Keratinocyte (primary cell): ENCODE measurements around the gene AMBP. TPM values are rescaled to one million over a fixed set of nuclear protein-coding genes. Genes with fewer than 3 reads are reported as not detected.

ENCODE experiments used
- DNase-seq: peaks from one replicate; pipeline ENCODE4 v3.0.0-alpha.2; 2011; ENCODE audit warnings: low read depth, missing footprints, low spot score
- FAIRE-seq: peaks from 2 replicates; lab custom pipeline; 2011; peaks lifted over from hg19 to GRCh38; lab: Jason Lieb, UNC
- H2AFZ ChIP-seq: 2 replicates; pipeline ENCODE4 v1.6.0; 2012; ENCODE audit warnings: low read length, control low read depth, inconsistent platforms; ENCODE audit not compliant: control insufficient read depth
- H3K27ac ChIP-seq: 2 replicates; pipeline ENCODE4 v1.5.1; 2011; ENCODE audit warnings: low read length; ENCODE audit not compliant: control insufficient read depth, insufficient read depth
- H3K27me3 ChIP-seq: 3 replicates; pipeline ENCODE4 v1.6.0; 2011; ENCODE audit warnings: low read length; ENCODE audit not compliant: control insufficient read depth, insufficient read depth; ENCODE audit errors: extremely low read depth
- H3K36me3 ChIP-seq, 2 experiments: 2 replicates in 1 of 2; 3 replicates in 1 of 2; pipeline ENCODE4 v1.5.1; 2011; ENCODE audit warnings: low read length in 2 of 2, mild to moderate bottlenecking in 1 of 2; ENCODE audit not compliant: control insufficient read depth in 2 of 2, insufficient read depth in 2 of 2; ENCODE audit errors: extremely low read depth in 1 of 2
- H3K4me1 ChIP-seq: 3 replicates; pipeline ENCODE4 v1.5.1; 2011; ENCODE audit warnings: low read length; ENCODE audit not compliant: control insufficient read depth, insufficient read depth; ENCODE audit errors: extremely low read depth
- H3K4me2 ChIP-seq: 3 replicates; pipeline ENCODE4 v1.6.0; 2011; ENCODE audit warnings: low read depth, low read length; ENCODE audit not compliant: control insufficient read depth, insufficient read depth; ENCODE audit errors: extremely low read depth
- H3K4me3 ChIP-seq, 3 experiments: fragments of 200-600 bp in 1 of 3; sonication (generic) in 1 of 3; 2 replicates in 2 of 3; 3 replicates in 1 of 3; pipeline ENCODE4 v1.5.1; 2011 to 2016; ENCODE audit warnings: low read length in 3 of 3, mild to moderate bottlenecking in 3 of 3, control low read depth in 2 of 3, inconsistent platforms in 1 of 3, low read depth in 1 of 3, mixed read lengths in 1 of 3, mixed run types in 1 of 3, moderate library complexity in 1 of 3; ENCODE audit not compliant: control insufficient read depth in 2 of 3, insufficient read depth in 2 of 3; ENCODE audit errors: extremely low read depth in 1 of 3
- H3K79me2 ChIP-seq: 2 replicates; pipeline ENCODE4 v1.6.0; 2012; ENCODE audit warnings: low read length; ENCODE audit not compliant: control insufficient read depth, insufficient read depth
- H3K9ac ChIP-seq: 3 replicates; pipeline ENCODE4 v1.6.0; 2011; ENCODE audit warnings: low read length; ENCODE audit not compliant: control insufficient read depth, insufficient read depth; ENCODE audit errors: extremely low read depth
- H3K9me1 ChIP-seq: 3 replicates; pipeline ENCODE4 v1.6.0; 2011; ENCODE audit warnings: low read length; ENCODE audit not compliant: control insufficient read depth, insufficient read depth; ENCODE audit errors: extremely low read depth
- H3K9me3 ChIP-seq: 2 replicates; pipeline ENCODE4 v1.5.1; 2012; ENCODE audit warnings: low read depth, low read length; ENCODE audit not compliant: control insufficient read depth
- H4K20me1 ChIP-seq: 3 replicates; pipeline ENCODE4 v1.6.0; 2011; ENCODE audit warnings: low read length; ENCODE audit not compliant: control insufficient read depth, insufficient read depth; ENCODE audit errors: extremely low read depth
- CTCF ChIP-seq, 3 experiments: IDR thresholded peaks in 1 of 3; conservative IDR thresholded peaks in 1 of 3; optimal IDR thresholded peaks in 1 of 3; 2 replicates in 2 of 3; 3 replicates in 1 of 3; pipeline versions ENCODE3 to v1.5.1; 2011; ENCODE audit warnings: low read length in 3 of 3, mild to moderate bottlenecking in 3 of 3, moderate library complexity in 2 of 3, control low read depth in 1 of 3, inconsistent platforms in 1 of 3; ENCODE audit not compliant: insufficient read depth in 2 of 3; ENCODE audit errors: extremely low read depth in 1 of 3
- EZH2 ChIP-seq: IDR thresholded peaks from one replicate; pipeline ENCODE4 v1.6.1; 2012; ENCODE audit warnings: inconsistent platforms, mild to moderate bottlenecking, low read length, moderate library complexity
- dilution Hi-C: fragments of 300-500 bp; cut with MboI; formaldehyde crosslinking; loops from one replicate; pipeline ENCODE4 v1.7.0; 2020; ENCODE audit warnings: low sequenced_read_pairs; ENCODE audit not compliant: extremely low pct_ligation_motif_present
- polyA plus RNA-seq, 5 experiments: library from polyadenylated mRNA; depleted of rRNA in 3 of 5; stranded (reverse) in 3 of 5; stranded (forward) in 1 of 5; unstranded in 1 of 5; fragments of >200 nt; gene quantifications; 1 replicate in 1 of 5; 2 replicates in 3 of 5; 3 replicates in 1 of 5; pipeline versions ENCODE4 v1.2.1 to v1.2.3, GENCODE V29; 2011 to 2012; ENCODE audit warnings: missing spikeins in 2 of 5, low read depth in 1 of 5, low replicate concordance in 1 of 5

AMBP gene
- polyA plus RNA-seq, 1 donor (not counting 4 experiments of a cell fraction or from before 2014, with no cell fraction given), result not detected

- no peak overlapping the region for H2AFZ ChIP-seq
- FAIRE-seq, result no peak
- H3K36me3 ChIP-seq, result no peaks in the 10 kb centered on the region
- no peaks in the 10 kb centered on the region for H4K20me1 ChIP-seq
- no peak for DNase-seq
- no peak overlapping the region for H3K27ac ChIP-seq
- no peak overlapping the region for H3K4me3 ChIP-seq
- no peaks in the 10 kb centered on the region for H3K9me3 ChIP-seq
- peaks cover 4% of the 10 kb centered on the region for H3K4me1 ChIP-seq
- dilution Hi-C loops, result no loop called here
- no peaks in the 10 kb centered on the region for H3K9me1 ChIP-seq
- H3K4me2 ChIP-seq, result no peak overlapping the region
- no peaks in the 10 kb centered on the region for H3K79me2 ChIP-seq
- H3K9ac ChIP-seq, result no peak overlapping the region
- peaks cover 28% of the 10 kb centered on the region for H3K27me3 ChIP-seq
- TF ChIP-seq CTCF (optimal IDR thresholded peaks at IDR 0.05 in 1 of 3, IDR thresholded peaks at IDR 0.05 in 1 of 3, conservative IDR thresholded peaks at IDR 0.05 in 1 of 3; ENCODE audit: extremely low read depth in 1 of 3, insufficient read depth in 2 of 3, low read length in 3 of 3) (no peak), EZH2 (peak; percentile 24)
Observed at GRCh38 chr9:114072184-114073140, 5.6 kb downstream of the AMBP start.

- H3K79me2 ChIP-seq, result no peaks in the 10 kb centered on the region
- no peak for FAIRE-seq
- TF ChIP-seq EZH2 (no peak), CTCF (optimal IDR thresholded peaks at IDR 0.05 in 1 of 3, IDR thresholded peaks at IDR 0.05 in 1 of 3, conservative IDR thresholded peaks at IDR 0.05 in 1 of 3; ENCODE audit: extremely low read depth in 1 of 3, insufficient read depth in 2 of 3, low read length in 3 of 3) (no peak)
- H3K9me3 ChIP-seq, result no peaks in the 10 kb centered on the region
- dilution Hi-C loops, result no loop called here
- H3K27ac ChIP-seq, result no peak overlapping the region
- peak overlapping the region; percentile 29 for H3K4me2 ChIP-seq
- H3K9ac ChIP-seq, result no peak overlapping the region
- no peaks in the 10 kb centered on the region for H3K36me3 ChIP-seq
- no peak for DNase-seq
- no peaks in the 10 kb centered on the region for H3K9me1 ChIP-seq
- H4K20me1 ChIP-seq, result no peaks in the 10 kb centered on the region
- peaks cover 4% of the 10 kb centered on the region for H3K4me1 ChIP-seq
- H2AFZ ChIP-seq, result no peak overlapping the region
- H3K4me3 ChIP-seq, result no peak overlapping the region
- peaks cover 21% of the 10 kb centered on the region for H3K27me3 ChIP-seq
Observed at GRCh38 chr9:114071197-114071795, 6.8 kb downstream of the AMBP start.
